Measurements from ENCODE around the gene WNT7B. TPM values are rescaled to one million over a fixed set of nuclear protein-coding genes. Genes with fewer than 3 reads are reported as not detected.

Gene WNT7B
- total RNA-seq, 2 experiments from 2014 or later: not detected

DNA sequence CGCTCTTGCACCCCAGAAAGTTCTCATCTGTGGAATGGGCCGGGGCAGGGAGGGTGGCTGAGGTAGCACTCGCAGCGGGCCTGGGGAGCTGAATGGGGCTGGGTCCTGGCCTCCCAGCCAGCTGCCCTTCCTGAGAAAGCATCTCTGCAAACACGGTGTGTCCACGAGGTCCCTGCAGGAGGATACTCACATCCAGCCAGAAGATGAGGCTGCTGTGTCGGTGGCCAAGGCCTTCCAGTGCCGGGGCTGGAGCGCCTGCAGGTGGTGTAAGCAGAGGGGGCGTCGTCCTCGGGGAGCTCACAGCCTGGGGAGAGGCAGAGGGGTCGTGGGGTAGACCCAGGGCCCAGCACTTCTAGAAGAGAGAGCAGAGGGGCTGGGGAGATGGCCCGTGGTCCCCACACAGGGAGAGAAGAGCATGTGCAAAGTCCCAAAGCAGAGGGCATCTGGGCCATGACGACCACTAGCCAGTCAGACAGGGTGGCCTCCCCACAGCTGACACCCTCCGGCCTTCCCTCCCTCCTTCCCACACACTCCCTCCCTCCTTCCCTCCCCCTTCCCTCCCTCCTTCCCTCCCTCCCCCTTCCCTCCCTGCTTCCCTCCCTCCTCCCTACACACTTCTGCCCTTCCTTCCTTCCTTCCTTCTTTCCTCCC is 97.9 kb downstream of the WNT7B start:
- POLR2A ChIA-PET: no interaction called here

DNA sequence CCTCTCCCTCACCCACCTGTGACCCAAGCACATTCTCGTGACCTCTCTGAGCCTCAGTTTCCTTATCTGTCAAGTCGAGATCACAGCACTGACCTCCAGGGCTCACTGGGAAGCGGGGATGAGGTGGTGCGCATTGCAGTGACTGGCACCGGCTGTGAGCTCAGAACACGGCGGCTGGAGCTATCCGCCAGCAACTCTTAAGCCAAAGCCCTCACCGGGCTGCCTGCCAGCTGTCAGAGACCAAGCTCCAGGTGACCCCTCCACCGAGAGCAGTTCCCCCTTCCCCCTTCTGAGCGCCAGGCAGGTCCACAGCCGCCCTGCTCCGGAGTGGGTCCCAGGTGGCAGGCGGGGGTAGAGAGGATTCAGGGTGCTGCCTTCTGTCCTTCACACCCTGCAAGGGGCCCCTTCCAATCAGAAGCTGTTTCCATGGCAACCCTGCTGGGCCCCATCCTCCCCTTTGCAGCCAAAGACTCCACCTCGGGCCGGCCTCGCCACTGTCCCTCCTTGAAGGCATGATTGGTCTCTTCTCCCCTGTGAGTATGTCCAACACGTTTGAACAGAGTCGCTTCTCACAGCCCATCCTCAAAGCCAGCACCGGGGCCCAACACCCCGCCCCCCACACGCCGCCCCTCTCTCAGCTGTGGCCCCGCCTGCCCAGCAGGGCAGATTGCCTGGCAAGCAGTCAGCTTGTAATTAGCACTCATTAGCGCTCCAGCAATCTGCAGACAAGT is 98.7 kb downstream of the WNT7B start:
- CTCF ChIA-PET: interaction anchor here (0.6 kb wide), 1 partner anchor 15 kb away, joined by 4 read pairs; no protein-coding TSS in a partner anchor

More for the DNA sequence above, 97.9 kb downstream of the WNT7B start:
- Mint-ChIP-seq H3K4me3 (no peak overlapping the region), H3K27me3 (peaks cover 34% of the 10 kb centered on the region), H3K36me3 (no peaks in the 10 kb centered on the region), H3K9me3 (no peaks in the 10 kb centered on the region), H3K27ac (no peak overlapping the region), H3K4me1 (ENCODE audit: low read depth) (no peaks in the 10 kb centered on the region)
- CTCF ChIA-PET: interaction anchor here (0.6 kb wide), 1 partner anchor 15 kb away, joined by 4 read pairs; no protein-coding TSS in a partner anchor
- peak; percentile 6 for DNase-seq
- intact Hi-C loops (cut with micrococcal nuclease): no loop called here

DNA sequence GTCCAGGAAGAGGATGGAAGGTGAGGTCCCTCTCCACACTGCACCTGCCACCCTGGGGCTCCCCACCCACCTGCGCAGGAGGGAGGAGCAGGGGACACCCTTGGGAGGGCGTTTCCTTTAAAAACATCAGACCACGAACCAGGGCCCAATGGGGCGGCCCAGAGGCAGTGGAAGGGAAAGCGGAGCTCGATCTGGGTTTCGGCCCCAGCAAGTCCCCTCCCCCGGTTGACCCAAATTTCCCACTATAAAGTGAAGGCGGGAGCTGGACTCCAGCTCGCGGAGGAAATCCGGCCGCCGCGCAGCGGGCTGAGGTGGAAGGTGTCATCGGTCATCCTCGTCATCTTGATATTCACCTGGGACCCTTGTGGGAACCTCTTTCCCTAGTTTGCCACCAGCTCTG is 99.3 kb downstream of the WNT7B start:
- ChIA-PET CTCF (no interaction called here), POLR2A (no interaction called here)
- peak; percentile 3 for DNase-seq
- peaks cover 5% of the 10 kb centered on the region for H3K9me3 Mint-ChIP-seq
- peaks cover 30% of the 10 kb centered on the region for H3K27me3 Mint-ChIP-seq
- intact Hi-C loops (cut with micrococcal nuclease): no loop called here
- H3K27ac Mint-ChIP-seq: no peak overlapping the region
- H3K4me1 Mint-ChIP-seq (ENCODE audit: low read depth): no peaks in the 10 kb centered on the region
- H3K36me3 Mint-ChIP-seq: no peaks in the 10 kb centered on the region
- H3K4me3 Mint-ChIP-seq: no peak overlapping the region

More for the DNA sequence above, 98.7 kb downstream of the WNT7B start:
- peak; percentile 2 for DNase-seq
- Mint-ChIP-seq H3K36me3 (no peaks in the 10 kb centered on the region), H3K27ac (no peak overlapping the region), H3K4me1 (ENCODE audit: low read depth) (no peaks in the 10 kb centered on the region), H3K4me3 (no peak overlapping the region), H3K9me3 (no peaks in the 10 kb centered on the region), H3K27me3 (peaks cover 30% of the 10 kb centered on the region)
- POLR2A ChIA-PET: no interaction called here
- intact Hi-C loops (cut with micrococcal nuclease): no loop called here

DNA sequence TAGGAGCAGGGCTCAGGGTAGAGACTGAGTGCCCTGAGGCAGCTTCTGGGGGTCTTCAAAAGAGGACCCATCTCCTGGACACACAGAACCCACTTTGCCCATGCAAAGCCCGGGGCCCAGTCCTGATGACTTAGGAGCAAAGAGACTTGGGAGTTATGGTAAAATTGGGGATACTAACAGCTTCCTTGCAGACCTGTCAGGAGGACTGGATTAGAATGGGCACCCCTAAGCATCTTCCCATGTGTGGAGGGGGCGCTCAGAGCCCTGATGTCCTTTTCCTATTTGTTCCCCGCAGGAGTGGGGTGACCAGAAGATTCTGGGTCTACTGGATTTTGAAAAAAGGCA is 100.0 kb downstream of the WNT7B start:
- Mint-ChIP-seq H3K27me3 (peaks cover 30% of the 10 kb centered on the region), H3K36me3 (no peaks in the 10 kb centered on the region), H3K4me3 (no peak overlapping the region), H3K9me3 (peaks cover 7% of the 10 kb centered on the region), H3K4me1 (ENCODE audit: low read depth) (no peaks in the 10 kb centered on the region), H3K27ac (no peak overlapping the region)
- ChIA-PET POLR2A (no interaction called here), CTCF (no interaction called here)
- no peak for DNase-seq
- intact Hi-C loops (cut with micrococcal nuclease): no loop called here

- DNase-seq: peak; percentile 7
- CTCF ChIA-PET: no interaction called here
- peaks cover 29% of the 10 kb centered on the region for H3K27me3 Mint-ChIP-seq
- no peaks in the 10 kb centered on the region for H3K36me3 Mint-ChIP-seq
- no peak overlapping the region for H3K4me3 Mint-ChIP-seq
- no peak overlapping the region for H3K27ac Mint-ChIP-seq
- intact Hi-C loops (cut with micrococcal nuclease): no loop called here
- no peaks in the 10 kb centered on the region for H3K4me1 Mint-ChIP-seq (ENCODE audit: low read depth)
- peaks cover 7% of the 10 kb centered on the region for H3K9me3 Mint-ChIP-seq
- POLR2A ChIA-PET: no interaction called here
Observed at GRCh38 chr22:45876136-45877035, 100.6 kb downstream of the WNT7B start.

GRCh38 chr22:45872659-45873263 is 104.2 kb downstream of the WNT7B start:
- CTCF ChIA-PET: interaction anchor here (3.4 kb wide), 1 partner anchor 9 kb away, joined by 19 read pairs; no protein-coding TSS in a partner anchor
- no peak overlapping the region for H3K4me3 Mint-ChIP-seq
- peaks cover 15% of the 10 kb centered on the region for H3K27me3 Mint-ChIP-seq
- no peak for DNase-seq
- no peaks in the 10 kb centered on the region for H3K4me1 Mint-ChIP-seq (ENCODE audit: low read depth)
- intact Hi-C loops (cut with micrococcal nuclease): no loop called here
- H3K9me3 Mint-ChIP-seq: peaks cover 7% of the 10 kb centered on the region
- H3K27ac Mint-ChIP-seq: no peak overlapping the region
- POLR2A ChIA-PET: no interaction called here
- H3K36me3 Mint-ChIP-seq: no peaks in the 10 kb centered on the region

- Mint-ChIP-seq H3K36me3 (no peaks in the 10 kb centered on the region), H3K27me3 (peaks cover 12% of the 10 kb centered on the region), H3K27ac (no peak overlapping the region), H3K4me3 (no peak overlapping the region), H3K4me1 (ENCODE audit: low read depth) (no peaks in the 10 kb centered on the region), H3K9me3 (peaks cover 7% of the 10 kb centered on the region)
- ChIA-PET POLR2A (no interaction called here), CTCF (no interaction called here)
- DNase-seq: no peak
- intact Hi-C loops (cut with micrococcal nuclease): no loop called here
Observed at GRCh38 chr22:45871721-45872120, 105.2 kb downstream of the WNT7B start.

Other genes with a start within 250 kb of the WNT7B start
- gene PPARA, start 173.4 kb upstream of the WNT7B start, total RNA-seq: 10 to 100 TPM; 11.1 to 13.3 TPM